ENCODE results near the gene AMPD2. TPM values are rescaled to one million over a fixed set of nuclear protein-coding genes. Genes with fewer than 3 reads are reported as not detected.

AMPD2 gene
- total and polyA plus RNA-seq, 4 experiments from 2014 or later: 43.8 to 96.1 (median 71.6) TPM

- no peak overlapping the region for H3K4me3 ChIP-seq (ENCODE audit: low read length in 2 of 2)
- DNase-seq: no peak
- ChIA-PET POLR2A (ENCODE audit: partially characterized antibody) (interaction anchor here (1.1 to 2.6 kb wide), 3 partner anchors 84 to 402 kb away, joined by 3 to 8 read pairs (median 7); partner anchors contain the start of genes GNAI3 and STRIP1), CTCF (ENCODE audit: partially characterized antibody) (interaction anchor here (0.7 to 20.3 kb wide), 5 partner anchors 9 to 144 kb away, joined by 3 to 394 read pairs (median 140); partner anchors contain the start of gene GPR61)
- H3K4me1 ChIP-seq (ENCODE audit: insufficient read depth, low read length): peaks cover 16% of the 10 kb centered on the region
- H3K36me3 ChIP-seq (ENCODE audit: insufficient read depth, low read length): peaks cover 30% of the 10 kb centered on the region
- no peaks in the 10 kb centered on the region for H3K27me3 Mint-ChIP-seq
- H3K4me1 Mint-ChIP-seq: peaks cover 10 to 19% (median 13%) of the 10 kb centered on the region in 4 donors
- intact Hi-C loops (cut with micrococcal nuclease): no loop called here
- H3K27me3 ChIP-seq (ENCODE audit: insufficient read depth, low read length): no peaks in the 10 kb centered on the region
- peaks cover 25 to 36% of the 10 kb centered on the region in 2 donors for H3K36me3 Mint-ChIP-seq
- no peaks in the 10 kb centered on the region for H3K9me3 Mint-ChIP-seq
- peak overlapping the region in 2 of 7 donors; percentile 19 to 50 for H3K27ac Mint-ChIP-seq
- no peak overlapping the region for H3K27ac ChIP-seq (ENCODE audit: low read depth, low read length)
- no peak overlapping the region for H3K4me3 Mint-ChIP-seq
- H3K9me3 ChIP-seq (ENCODE audit: control insufficient read depth in 1 of 2, low read length in 2 of 2): no peaks in the 10 kb centered on the region
These were observed 13.2 kb downstream of the AMPD2 start for GRCh38 chr1:109632671-109633346.

GRCh38 chr1:109634292-109634691 is 14.7 kb downstream of the AMPD2 start:
- POLR2A ChIA-PET (ENCODE audit: partially characterized antibody): interaction anchor here (0.6 to 2.6 kb wide), 6 partner anchors 13 to 400 kb away, joined by 3 to 8 read pairs (median 4); partner anchors contain the start of genes AHCYL1, GNAI3 and STRIP1
- peaks cover 10 to 19% (median 13%) of the 10 kb centered on the region in 4 donors for H3K4me1 Mint-ChIP-seq
- Histone ChIP-seq H3K27ac (ENCODE audit: low read depth, low read length) (no peak overlapping the region), H3K9me3 (ENCODE audit: control insufficient read depth in 1 of 2, low read length in 2 of 2) (no peaks in the 10 kb centered on the region), H3K4me3 (ENCODE audit: low read length in 2 of 2) (no peak overlapping the region), H3K27me3 (ENCODE audit: insufficient read depth, low read length) (no peaks in the 10 kb centered on the region), H3K4me1 (ENCODE audit: insufficient read depth, low read length) (peaks cover 16% of the 10 kb centered on the region), H3K36me3 (ENCODE audit: insufficient read depth, low read length) (peaks cover 15% of the 10 kb centered on the region)
- no peak for DNase-seq
- no peak overlapping the region for H3K4me3 Mint-ChIP-seq
- CTCF ChIA-PET (ENCODE audit: partially characterized antibody): interaction anchor here (0.7 to 20.3 kb wide), 3 partner anchors 10 to 142 kb away, joined by 3 to 394 read pairs (median 314); partner anchors contain the start of gene GPR61
- intact Hi-C loops (cut with micrococcal nuclease): no loop called here
- H3K9me3 Mint-ChIP-seq: no peaks in the 10 kb centered on the region
- H3K27ac Mint-ChIP-seq: peak overlapping the region; percentile 3 to 87 (median 56)
- no peaks in the 10 kb centered on the region for H3K27me3 Mint-ChIP-seq
- peaks cover 13 to 22% of the 10 kb centered on the region in 2 donors for H3K36me3 Mint-ChIP-seq

- CTCF ChIA-PET (ENCODE audit: partially characterized antibody): interaction anchor here (0.7 to 20.3 kb wide), 5 partner anchors 11 to 350 kb away, joined by 3 to 394 read pairs (median 106); partner anchors contain the start of genes AHCYL1 and GPR61
- H3K4me3 Mint-ChIP-seq: peak overlapping the region in 2 of 8 donors; percentile 59 to 62
These were observed 15.4 kb downstream of the AMPD2 start for GRCh38 chr1:109634771-109635750.

GRCh38 chr1:109635862-109636200 is 16.2 kb downstream of the AMPD2 start:
- Histone ChIP-seq H3K9me3 (ENCODE audit: control insufficient read depth in 1 of 2, low read length in 2 of 2) (no peaks in the 10 kb centered on the region), H3K4me3 (ENCODE audit: low read length in 2 of 2) (no peak overlapping the region), H3K27ac (ENCODE audit: low read depth, low read length) (no peak overlapping the region), H3K27me3 (ENCODE audit: insufficient read depth, low read length) (no peaks in the 10 kb centered on the region), H3K4me1 (ENCODE audit: insufficient read depth, low read length) (peaks cover 21% of the 10 kb centered on the region), H3K36me3 (ENCODE audit: insufficient read depth, low read length) (peaks cover 10% of the 10 kb centered on the region)
- intact Hi-C loops (cut with micrococcal nuclease): no loop called here
- POLR2A ChIA-PET (ENCODE audit: partially characterized antibody): interaction anchor here (1.6 to 6.0 kb wide), 2 partner anchors 16 to 87 kb away, joined by 6 to 41 read pairs; partner anchors contain the start of genes AMPD2, GNAI3 and GNAT2
- DNase-seq: no peak
- H3K4me3 Mint-ChIP-seq: no peak overlapping the region
- H3K27me3 Mint-ChIP-seq: peaks cover 0 to 2% of the 10 kb centered on the region in 2 donors
- CTCF ChIA-PET (ENCODE audit: partially characterized antibody): interaction anchor here (0.8 to 20.3 kb wide), 6 partner anchors 13 to 348 kb away, joined by 3 to 394 read pairs (median 60); partner anchors contain the start of genes AHCYL1, GNAI3 and GPR61
- peaks cover 4 to 13% of the 10 kb centered on the region in 2 donors for H3K36me3 Mint-ChIP-seq
- H3K9me3 Mint-ChIP-seq: no peaks in the 10 kb centered on the region
- peaks cover 13 to 26% (median 17%) of the 10 kb centered on the region in 4 donors for H3K4me1 Mint-ChIP-seq
- no peak overlapping the region for H3K27ac Mint-ChIP-seq

More at GRCh38 chr1:109634771-109635750, 15.4 kb downstream of the AMPD2 start:
- no peaks in the 10 kb centered on the region for H3K9me3 ChIP-seq (ENCODE audit: control insufficient read depth in 1 of 2, low read length in 2 of 2)
- Mint-ChIP-seq H3K36me3 (peaks cover 6 to 14% of the 10 kb centered on the region in 2 donors), H3K9me3 (no peaks in the 10 kb centered on the region), H3K4me1 (peaks cover 11 to 21% (median 14%) of the 10 kb centered on the region in 4 donors), H3K27ac (peak overlapping the region in 6 of 7 donors; percentile 3 to 87 (median 50)), H3K27me3 (peaks cover 0 to under 1% of the 10 kb centered on the region in 2 donors)
- peaks cover 16% of the 10 kb centered on the region for H3K4me1 ChIP-seq (ENCODE audit: insufficient read depth, low read length)
- POLR2A ChIA-PET (ENCODE audit: partially characterized antibody): interaction anchor here (0.6 to 6.0 kb wide), 6 partner anchors 14 to 349 kb away, joined by 3 to 41 read pairs (median 6); partner anchors contain the start of genes AHCYL1, AMPD2, GNAI3 and GNAT2
- intact Hi-C loops (cut with micrococcal nuclease): no loop called here
- H3K36me3 ChIP-seq (ENCODE audit: insufficient read depth, low read length): peaks cover 13% of the 10 kb centered on the region
- H3K4me3 ChIP-seq (ENCODE audit: low read length in 2 of 2): no peak overlapping the region
- no peak overlapping the region for H3K27ac ChIP-seq (ENCODE audit: low read depth, low read length)
- peak in 1 of 5 donors; percentile 22 for DNase-seq
- H3K27me3 ChIP-seq (ENCODE audit: insufficient read depth, low read length): no peaks in the 10 kb centered on the region

GRCh38 chr1:109636201-109636952 is 16.7 kb downstream of the AMPD2 start:
- intact Hi-C loops (cut with micrococcal nuclease): no loop called here
- no peak overlapping the region for H3K4me3 ChIP-seq (ENCODE audit: low read length in 2 of 2)
- no peak for DNase-seq
- Mint-ChIP-seq H3K4me3 (no peak overlapping the region), H3K27ac (no peak overlapping the region), H3K9me3 (no peaks in the 10 kb centered on the region), H3K4me1 (peaks cover 13 to 26% (median 17%) of the 10 kb centered on the region in 4 donors), H3K27me3 (peaks cover 0 to 2% of the 10 kb centered on the region in 2 donors), H3K36me3 (peaks cover 0 to 9% of the 10 kb centered on the region in 2 donors)
- H3K36me3 ChIP-seq (ENCODE audit: insufficient read depth, low read length): peaks cover 4% of the 10 kb centered on the region
- ChIA-PET CTCF (ENCODE audit: partially characterized antibody) (interaction anchor here (0.8 to 20.3 kb wide), 9 partner anchors 8 to 408 kb away, joined by 3 to 394 read pairs (median 13); partner anchors contain the start of genes AHCYL1, GNAI3 and GPR61), POLR2A (ENCODE audit: partially characterized antibody) (interaction anchor here (1.2 to 6.0 kb wide), 3 partner anchors 17 to 90 kb away, joined by 3 to 41 read pairs (median 6); partner anchors contain the start of genes AMPD2, GNAI3 and GNAT2)
- no peaks in the 10 kb centered on the region for H3K27me3 ChIP-seq (ENCODE audit: insufficient read depth, low read length)
- peaks cover 21% of the 10 kb centered on the region for H3K4me1 ChIP-seq (ENCODE audit: insufficient read depth, low read length)
- no peak overlapping the region for H3K27ac ChIP-seq (ENCODE audit: low read depth, low read length)
- H3K9me3 ChIP-seq (ENCODE audit: control insufficient read depth in 1 of 2, low read length in 2 of 2): no peaks in the 10 kb centered on the region

GRCh38 chr1:109637446-109637845 is 17.8 kb downstream of the AMPD2 start:
- no peak for DNase-seq
- intact Hi-C loops (cut with micrococcal nuclease): no loop called here
- Mint-ChIP-seq H3K9me3 (no peaks in the 10 kb centered on the region), H3K27me3 (peaks cover 0 to 2% of the 10 kb centered on the region in 2 donors), H3K36me3 (peaks cover 0 to 3% of the 10 kb centered on the region in 2 donors), H3K4me1 (peaks cover 13 to 26% (median 17%) of the 10 kb centered on the region in 4 donors), H3K4me3 (peak overlapping the region in 1 of 8 donors; percentile 58), H3K27ac (no peak overlapping the region)
- Histone ChIP-seq H3K4me1 (ENCODE audit: insufficient read depth, low read length) (peaks cover 21% of the 10 kb centered on the region), H3K36me3 (ENCODE audit: insufficient read depth, low read length) (no peaks in the 10 kb centered on the region), H3K27ac (ENCODE audit: low read depth, low read length) (no peak overlapping the region), H3K4me3 (ENCODE audit: low read length in 2 of 2) (no peak overlapping the region), H3K27me3 (ENCODE audit: insufficient read depth, low read length) (no peaks in the 10 kb centered on the region), H3K9me3 (ENCODE audit: control insufficient read depth in 1 of 2, low read length in 2 of 2) (no peaks in the 10 kb centered on the region)
- ChIA-PET CTCF (ENCODE audit: partially characterized antibody) (interaction anchor here (1.0 to 20.3 kb wide), 9 partner anchors 9 to 409 kb away, joined by 3 to 394 read pairs (median 13); partner anchors contain the start of genes AHCYL1 and GPR61), POLR2A (ENCODE audit: partially characterized antibody) (interaction anchor here (1.2 to 6.0 kb wide), 2 partner anchors 89 to 91 kb away, joined by 3 to 41 read pairs; partner anchors contain the start of gene GNAI3)
